ENCODE measurements around the gene ZEB1.

GRCh38 chr10:31458974-31459373 lies 140.0 kb downstream of the ZEB1 start:
- TF ChIP-seq, protein P1, sequence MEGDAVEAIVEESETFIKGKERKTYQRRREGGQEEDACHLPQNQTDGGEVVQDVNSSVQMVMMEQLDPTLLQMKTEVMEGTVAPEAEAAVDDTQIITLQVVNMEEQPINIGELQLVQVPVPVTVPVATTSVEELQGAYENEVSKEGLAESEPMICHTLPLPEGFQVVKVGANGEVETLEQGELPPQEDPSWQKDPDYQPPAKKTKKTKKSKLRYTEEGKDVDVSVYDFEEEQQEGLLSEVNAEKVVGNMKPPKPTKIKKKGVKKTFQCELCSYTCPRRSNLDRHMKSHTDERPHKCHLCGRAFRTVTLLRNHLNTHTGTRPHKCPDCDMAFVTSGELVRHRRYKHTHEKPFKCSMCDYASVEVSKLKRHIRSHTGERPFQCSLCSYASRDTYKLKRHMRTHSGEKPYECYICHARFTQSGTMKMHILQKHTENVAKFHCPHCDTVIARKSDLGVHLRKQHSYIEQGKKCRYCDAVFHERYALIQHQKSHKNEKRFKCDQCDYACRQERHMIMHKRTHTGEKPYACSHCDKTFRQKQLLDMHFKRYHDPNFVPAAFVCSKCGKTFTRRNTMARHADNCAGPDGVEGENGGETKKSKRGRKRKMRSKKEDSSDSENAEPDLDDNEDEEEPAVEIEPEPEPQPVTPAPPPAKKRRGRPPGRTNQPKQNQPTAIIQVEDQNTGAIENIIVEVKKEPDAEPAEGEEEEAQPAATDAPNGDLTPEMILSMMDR (conservative IDR thresholded peaks at IDR 0.05; ENCODE audit: low read depth, low read length): no peak
- TF ChIP-seq POLR2A (IDR thresholded peaks at IDR 0.05; ENCODE audit: low read depth, low read length): no peak
- TF ChIP-seq MAZ (IDR thresholded peaks at IDR 0.05; ENCODE audit: borderline replicate concordance, low read depth, low read length): no peak
- no peak for TF ChIP-seq RFX5 (IDR thresholded peaks at IDR 0.05; ENCODE audit: low read depth, low read length)
- no peak for TF ChIP-seq RAD21 (IDR thresholded peaks at IDR 0.05; ENCODE audit: low read length)
- no peak for TF ChIP-seq CEBPB (IDR thresholded peaks at IDR 0.05; ENCODE audit: low read depth, low read length)
- TF ChIP-seq SMC3 (IDR thresholded peaks at IDR 0.05; ENCODE audit: low read depth, low read length): no peak
- TF ChIP-seq MXI1 (IDR thresholded peaks at IDR 0.05; ENCODE audit: borderline replicate concordance, low read depth, low read length): no peak
